A673 (cell line): ENCODE measurements around the gene CCDC33.
"Not testable (repeated sequence)": the region's sequence is repeated elsewhere in the genome, so short reads cannot be mapped to it uniquely, and the experiment has no call there.

Experiments
- EZH2 ChIP-seq: fragments of 200-600 bp; sonication (generic); IDR thresholded peaks from 2 replicates; pipeline ENCODE4 v1.6.1; 2017; ENCODE audit warnings: borderline replicate concordance, low read depth, mild to moderate bottlenecking, mixed read lengths, antibody characterized with exemption, low read length; ENCODE audit not compliant: poor library complexity, severe bottlenecking
- TF ChIP-seq, protein P1 (sequence below): fragments of 300-800, 200-600 bp; sonication (generic); conservative IDR thresholded peaks from 2 replicates; pipeline ENCODE4 v1.5.1; 2017; ENCODE audit warnings: low read depth, mild to moderate bottlenecking, antibody characterized with exemption, low read length, moderate library complexity, mixed read lengths

DNA sequence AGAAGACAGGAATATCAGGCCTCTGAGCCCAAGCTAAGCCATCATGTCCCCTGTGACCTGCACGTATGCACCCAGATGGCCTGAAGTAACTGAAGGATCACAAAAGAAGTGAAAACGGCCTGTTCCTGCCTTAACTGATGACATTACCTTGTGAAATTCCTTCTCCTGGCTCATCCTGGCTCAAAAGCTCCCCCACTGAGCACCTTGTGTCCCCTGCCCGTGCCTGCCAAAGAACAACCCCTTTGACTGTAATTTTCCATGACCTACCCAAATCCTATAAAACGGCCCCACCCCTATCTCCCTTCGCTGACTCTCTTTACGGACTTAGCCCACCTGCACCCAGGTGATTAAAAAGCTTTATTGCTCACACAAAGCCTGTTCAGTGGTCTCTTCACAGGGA lies 123.2 kb downstream of the CCDC33 start:
- not testable (repeated sequence) for TF ChIP-seq EZH2
- TF ChIP-seq, protein P1, sequence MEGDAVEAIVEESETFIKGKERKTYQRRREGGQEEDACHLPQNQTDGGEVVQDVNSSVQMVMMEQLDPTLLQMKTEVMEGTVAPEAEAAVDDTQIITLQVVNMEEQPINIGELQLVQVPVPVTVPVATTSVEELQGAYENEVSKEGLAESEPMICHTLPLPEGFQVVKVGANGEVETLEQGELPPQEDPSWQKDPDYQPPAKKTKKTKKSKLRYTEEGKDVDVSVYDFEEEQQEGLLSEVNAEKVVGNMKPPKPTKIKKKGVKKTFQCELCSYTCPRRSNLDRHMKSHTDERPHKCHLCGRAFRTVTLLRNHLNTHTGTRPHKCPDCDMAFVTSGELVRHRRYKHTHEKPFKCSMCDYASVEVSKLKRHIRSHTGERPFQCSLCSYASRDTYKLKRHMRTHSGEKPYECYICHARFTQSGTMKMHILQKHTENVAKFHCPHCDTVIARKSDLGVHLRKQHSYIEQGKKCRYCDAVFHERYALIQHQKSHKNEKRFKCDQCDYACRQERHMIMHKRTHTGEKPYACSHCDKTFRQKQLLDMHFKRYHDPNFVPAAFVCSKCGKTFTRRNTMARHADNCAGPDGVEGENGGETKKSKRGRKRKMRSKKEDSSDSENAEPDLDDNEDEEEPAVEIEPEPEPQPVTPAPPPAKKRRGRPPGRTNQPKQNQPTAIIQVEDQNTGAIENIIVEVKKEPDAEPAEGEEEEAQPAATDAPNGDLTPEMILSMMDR: not testable (repeated sequence)
